NCI-H1694 (cell line): ENCODE results near the gene ZFAND6.
"Not testable (repeated sequence)": the region's sequence is repeated elsewhere in the genome, so short reads cannot be mapped to it uniquely, and the experiment has no call there.

Experiments
- DNase-seq: peaks from one replicate; lab custom pipeline; 2025; lab: John Stamatoyannopoulos, UW

The ZFAND6 gene

DNA sequence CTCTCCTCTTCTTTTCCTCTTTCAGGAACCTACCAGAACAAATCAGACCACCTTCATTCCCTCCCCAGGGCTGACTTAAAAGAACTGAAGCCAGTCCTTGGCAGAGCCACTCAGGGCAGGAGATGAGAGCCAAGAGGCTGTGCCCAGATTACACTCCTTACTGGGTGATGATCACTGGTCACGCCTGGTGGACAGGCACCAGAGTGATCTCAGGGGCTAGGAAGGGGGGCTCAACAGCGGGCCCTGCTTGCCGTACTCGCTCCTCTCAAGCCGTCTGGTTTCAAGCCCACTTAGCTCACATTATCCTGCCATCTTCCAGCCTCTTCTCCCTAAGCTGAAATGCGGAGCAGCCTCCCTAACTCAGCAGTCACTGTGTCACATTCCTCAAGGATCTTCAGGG is 91.7 kb downstream of the ZFAND6 start:
- DNase-seq, result no peak

DNA sequence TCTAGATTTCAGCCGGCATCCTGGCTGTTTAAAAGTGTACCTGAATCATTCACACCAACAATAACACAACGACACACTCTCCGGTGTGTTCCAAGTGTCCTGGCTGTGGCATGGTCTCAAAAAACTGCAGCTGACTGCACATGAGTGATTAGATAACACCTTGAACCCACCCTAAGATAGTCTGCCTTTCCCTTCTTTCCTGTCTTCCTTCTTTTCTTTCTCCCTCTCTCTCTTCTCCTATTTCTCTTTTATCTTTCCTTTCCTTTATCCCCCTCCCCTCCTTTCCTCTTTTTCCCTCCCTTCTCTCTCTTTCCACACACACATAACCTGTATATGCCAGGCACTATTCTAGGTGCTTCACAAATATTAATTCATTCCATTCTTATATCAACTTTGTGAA is 92.1 kb downstream of the ZFAND6 start:
- no peak for DNase-seq

DNA sequence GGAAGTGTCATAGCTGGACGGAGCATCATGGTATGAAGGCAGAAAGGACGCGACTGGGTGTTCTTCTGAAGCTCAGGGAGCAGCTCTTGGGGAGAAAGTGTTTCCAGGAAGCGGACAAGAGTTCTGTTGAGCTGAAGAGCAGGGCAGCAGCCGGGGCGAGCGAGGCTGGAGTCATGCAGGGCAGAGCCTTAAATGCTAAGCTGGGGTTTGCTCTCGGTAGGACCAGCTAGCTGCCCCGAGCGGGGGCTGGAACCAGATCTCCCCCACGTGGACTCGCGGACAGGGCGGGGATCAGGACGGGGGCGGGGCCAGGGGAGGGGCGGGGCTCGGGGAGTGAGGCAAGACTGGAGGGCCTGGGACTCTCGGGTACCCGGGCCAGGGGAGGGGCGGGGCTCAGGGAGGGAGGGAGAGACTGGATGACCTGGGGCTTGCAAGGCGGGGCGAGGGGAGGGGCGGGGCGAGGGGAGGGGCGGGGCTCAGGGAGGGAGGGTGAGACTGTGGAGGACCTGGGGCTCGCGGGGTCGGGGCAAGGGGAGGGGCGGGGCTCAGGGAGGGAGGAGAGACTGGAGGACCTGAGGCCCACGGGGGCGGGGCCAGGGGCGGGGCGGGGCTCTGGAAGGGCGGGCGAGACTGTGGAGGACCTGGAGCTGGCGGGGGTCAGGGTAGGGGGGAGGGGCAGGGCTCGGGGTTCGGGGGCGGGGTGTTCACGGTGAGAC is 92.9 kb downstream of the ZFAND6 start:
- DNase-seq, result peak; percentile 26

DNA sequence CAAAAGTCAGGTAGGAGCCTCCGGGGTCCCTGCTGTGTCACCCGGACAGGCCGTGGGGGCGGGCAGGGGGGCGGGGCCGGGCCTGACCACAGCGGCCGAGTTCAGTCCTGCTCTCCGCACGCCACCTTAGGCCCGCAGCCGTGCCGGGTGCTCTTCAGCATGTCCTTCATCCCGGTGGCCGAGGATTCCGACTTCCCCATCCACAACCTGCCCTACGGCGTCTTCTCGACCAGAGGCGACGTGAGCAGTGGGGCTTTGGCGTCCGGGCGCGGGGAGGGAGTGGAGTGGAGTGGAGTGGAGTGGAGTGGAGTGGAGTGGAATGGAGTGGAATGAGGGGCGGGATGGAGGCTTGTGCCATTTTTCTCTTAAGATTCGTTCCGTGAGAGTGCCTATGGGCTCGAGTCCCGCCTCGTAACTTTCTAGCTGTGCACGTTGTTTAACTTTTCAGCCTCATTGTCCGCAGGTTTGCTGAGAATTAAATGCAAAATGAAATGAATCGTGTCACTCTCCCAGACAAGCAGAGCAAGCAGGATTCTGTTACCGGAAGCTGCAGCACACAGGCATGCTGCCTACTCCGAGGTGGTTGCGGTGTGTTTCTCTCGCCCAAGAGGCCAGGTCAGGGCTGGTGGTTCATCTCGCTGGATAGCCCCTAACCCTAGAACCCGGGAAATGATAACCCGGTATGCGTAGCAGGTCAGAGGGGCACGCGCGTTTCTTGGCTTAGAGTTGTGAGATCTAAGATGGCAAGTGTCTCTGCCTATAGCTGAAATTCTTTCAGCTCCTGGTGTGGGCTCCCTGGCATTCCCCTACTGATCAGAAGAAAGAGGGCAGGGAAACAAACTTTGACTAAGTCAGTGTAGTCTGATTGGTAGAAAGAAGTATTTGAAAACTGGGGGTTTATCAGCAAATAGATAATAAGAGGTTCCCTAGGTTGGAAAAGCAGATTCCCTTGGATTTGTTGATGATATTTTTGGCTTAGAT is 93.7 kb downstream of the ZFAND6 start, which contains the start of gene FAH:
TSS of gene FAH (plus strand) at position 104 of the 981 bp plus-strand sequence. CDS start at position 160, 56 bp downstream.
- no peak for DNase-seq

DNA sequence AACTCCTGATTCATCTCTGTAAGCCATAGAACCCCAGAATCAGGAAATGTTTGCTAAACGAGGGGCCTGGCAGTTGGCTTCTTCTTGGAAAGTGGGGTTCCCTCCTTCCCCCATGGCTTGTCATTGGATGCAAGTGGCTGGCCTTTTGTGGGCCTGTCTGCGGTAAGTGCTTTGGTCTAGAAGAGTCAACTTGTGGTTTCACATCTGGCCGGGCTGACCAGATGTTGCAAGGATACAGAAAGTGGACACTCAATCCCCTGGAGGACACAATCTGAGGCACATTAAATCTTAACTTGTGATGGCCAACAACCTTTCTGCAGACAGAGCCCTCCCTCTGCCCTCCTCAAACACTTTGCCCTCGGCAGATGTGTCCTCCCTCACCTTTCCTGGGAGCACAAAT is 94.4 kb downstream of the ZFAND6 start:
- DNase-seq, result no peak

DNA sequence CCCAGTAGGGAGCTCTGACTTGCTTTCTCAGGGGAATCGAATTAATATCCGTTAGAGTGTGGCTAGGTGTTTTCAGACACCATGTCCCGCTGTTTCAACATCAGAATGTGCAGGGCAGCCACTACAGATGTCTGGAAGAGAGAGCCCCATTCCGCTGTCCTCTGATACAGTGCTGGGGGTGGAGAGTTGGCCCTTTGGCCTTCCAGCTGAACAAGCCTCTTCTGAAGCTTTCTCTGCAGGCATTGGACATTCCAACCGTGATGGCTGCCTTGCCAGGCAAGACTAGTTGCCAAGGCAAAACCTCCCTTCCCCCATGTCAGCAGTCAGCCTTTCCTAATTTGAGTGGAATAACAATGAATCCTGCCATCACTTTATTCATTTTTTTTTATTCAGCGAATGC is 94.9 kb downstream of the ZFAND6 start:
- DNase-seq, result no peak

DNA sequence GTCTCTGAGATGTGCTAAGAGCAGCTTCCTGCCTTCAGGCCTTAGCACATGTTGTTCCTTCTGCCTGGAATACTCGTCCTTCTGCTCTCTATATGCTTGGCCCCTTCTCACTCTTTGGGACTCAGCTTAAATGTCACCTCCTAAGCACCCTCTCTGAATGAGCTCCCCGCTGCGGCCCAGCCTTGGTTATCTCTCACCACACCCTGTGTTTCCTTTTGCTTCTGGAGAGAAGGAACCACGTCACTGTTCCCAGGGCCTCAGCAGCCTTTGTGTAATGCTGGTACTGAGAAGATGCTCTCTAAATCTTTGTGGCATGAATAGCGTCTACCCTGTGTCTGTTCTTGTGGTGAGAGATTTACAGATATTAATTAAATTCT is 95.5 kb downstream of the ZFAND6 start:
- DNase-seq, result no peak

DNA sequence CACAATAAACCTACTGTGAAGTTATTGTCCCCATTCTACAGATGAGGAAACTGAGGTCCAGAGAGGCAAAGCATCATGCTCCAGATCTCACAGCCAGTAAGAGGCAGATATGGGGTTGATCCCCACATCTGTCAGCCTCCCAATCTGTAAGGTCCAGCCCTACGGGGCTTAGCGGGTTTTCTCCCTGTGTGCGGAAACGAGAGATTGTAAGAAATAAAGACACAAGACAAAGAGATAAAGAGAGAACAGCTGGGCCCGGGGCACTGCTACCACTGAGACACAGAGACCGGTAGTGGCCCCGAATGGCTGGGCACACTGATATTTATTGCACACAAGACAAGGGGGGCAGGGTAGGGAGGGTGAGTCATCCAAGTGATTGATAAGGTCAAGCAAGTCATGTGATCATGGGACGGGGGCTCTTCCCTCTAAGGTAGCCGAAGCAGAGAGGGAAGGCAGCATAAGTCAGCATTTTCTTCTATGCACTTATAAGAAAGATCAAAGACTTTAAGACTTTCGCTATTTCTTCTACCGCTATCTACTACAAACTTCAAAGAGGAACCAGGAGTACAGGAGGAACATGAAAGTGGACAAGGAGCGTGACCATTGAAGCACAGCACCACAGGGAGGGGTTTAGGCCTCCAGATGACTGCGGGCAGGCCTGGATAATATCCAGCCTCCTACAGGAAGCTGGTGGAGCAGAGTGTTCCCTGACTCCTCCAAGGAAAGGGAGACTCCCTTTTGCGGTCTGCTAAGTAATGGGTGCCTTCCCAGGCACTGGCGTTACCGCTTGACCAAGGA is 96.1 kb downstream of the ZFAND6 start:
- DNase-seq, result not testable (repeated sequence)

DNA sequence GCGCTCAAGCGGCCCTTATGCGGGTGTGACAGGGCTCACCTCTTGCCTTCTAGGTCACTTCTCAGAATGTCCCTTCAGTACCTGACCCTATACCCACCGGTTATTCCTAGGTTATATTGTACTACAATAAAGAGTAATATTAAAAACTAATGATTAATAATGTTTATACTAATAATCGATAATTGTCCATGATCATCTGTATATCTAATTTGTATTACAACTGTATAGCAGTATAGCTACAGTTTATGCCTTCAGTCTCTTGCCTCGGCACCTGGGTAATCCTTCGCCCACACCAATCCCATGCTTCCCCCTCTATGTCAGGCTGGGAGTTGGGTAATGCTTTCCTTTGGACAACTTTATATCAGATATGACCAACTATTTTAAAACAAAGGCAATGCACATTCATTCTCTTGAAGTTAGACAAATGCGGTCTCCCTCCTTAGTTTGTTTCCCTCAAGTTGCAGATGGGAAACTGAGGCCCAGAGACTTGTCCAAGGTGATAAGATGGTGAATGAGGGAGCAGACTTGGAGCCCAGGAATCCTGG is 96.8 kb downstream of the ZFAND6 start:
- DNase-seq, result no peak

DNA sequence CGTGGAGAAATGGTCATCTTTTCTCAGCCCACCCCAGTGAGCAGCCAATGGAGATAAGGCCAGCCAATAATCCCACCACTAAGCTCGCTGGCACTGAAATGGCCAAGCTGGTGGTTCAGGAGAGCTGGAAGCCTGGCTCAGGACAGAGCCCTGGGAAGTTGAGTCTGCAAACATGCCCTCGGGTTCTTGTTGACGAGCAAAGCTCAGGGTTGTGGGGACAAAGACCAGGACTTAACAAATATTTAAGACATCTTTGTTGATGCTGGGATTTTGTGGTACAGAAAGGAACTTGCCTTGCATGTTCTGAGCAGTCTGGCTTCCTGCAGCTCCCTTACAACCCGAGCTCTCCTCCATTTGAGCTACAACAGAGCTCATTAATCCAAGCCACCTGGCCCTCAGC is 97.7 kb downstream of the ZFAND6 start:
- peak; percentile 17 for DNase-seq

DNA sequence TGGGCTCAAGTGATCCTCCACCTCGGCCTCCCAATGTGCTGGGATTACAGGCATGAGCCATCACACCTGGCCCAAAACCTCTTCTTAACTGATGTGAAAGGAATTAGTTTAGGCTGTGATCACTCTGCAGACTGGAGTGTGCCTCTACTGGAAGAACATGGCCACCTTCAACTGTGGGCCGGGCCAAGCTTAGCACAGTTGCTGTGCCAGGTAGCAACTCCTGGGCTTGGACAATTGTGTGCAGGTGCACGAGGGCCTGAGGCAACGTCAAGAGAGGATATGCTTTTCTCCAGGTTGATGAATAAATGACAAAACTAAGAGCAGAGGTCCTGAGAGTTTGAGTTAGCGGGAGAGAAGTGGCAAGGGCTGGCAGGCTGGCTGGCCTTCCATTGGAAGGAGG is 99.8 kb downstream of the ZFAND6 start:
- no peak for DNase-seq

DNA sequence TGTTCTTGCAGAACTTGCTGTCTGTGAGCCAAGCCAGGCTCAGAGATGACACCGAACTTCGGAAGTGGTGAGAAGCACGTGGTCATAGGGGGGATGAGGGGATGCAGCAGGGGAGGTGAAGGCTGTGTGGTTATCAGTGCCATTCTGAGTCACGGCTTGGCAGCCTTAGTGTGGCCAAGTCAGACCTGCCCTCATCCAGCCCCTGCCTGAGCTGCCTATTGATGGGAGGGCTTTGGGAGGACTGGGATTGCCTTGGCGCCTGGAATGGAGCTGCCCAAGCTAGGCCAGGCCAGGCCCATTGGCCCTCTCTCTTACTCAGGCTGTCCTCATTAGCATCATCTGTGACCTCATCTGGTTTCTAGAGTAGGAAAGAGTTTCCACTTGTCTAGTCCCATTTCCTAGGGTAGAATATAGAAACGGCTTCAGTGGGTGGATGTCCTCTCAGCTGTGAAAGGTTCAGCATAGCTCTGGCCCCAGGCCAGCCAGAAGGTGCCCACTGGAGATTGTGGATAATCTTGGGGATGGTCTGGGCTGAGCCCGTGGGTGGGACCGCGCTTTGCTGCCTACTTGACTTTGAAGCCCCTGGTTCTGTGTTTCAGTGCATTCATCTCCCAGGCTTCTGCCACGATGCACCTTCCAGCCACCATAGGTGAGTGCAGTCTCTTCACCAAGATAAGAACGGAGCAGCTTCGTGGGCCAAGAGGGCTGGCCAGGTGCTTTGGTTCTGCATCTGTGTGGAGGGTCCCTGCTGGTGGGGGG is 100.5 kb downstream of the ZFAND6 start:
- no peak for DNase-seq

DNA sequence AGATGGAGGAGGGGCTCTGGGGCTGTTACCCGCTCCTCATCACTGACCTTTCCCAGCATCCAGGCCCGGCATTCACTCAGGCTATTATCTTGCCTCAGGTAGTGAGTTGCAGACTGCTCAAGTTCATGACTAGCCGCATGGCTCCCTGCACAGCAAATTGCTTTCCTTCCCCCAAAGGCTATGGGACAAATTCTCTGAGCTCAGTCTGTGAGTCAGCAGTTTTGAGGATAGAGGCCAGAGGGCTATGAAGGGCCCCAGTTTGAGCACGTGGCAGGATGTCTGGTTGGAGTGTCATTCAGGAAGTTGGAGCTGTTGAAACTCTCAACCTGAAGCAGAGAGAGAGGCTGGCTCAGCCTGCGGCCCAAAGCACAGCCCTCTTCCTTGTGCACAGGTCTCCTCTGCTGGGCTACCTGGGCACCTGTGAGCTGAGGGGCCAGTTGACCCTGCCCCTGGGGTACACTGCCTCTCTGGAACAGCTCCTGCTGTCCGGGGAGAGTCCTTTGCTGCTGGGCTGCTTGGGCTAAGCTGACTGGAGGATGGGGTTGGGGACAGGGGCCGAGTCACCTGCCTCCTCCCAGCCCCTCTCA is 101.2 kb downstream of the ZFAND6 start:
- DNase-seq, result no peak

DNA sequence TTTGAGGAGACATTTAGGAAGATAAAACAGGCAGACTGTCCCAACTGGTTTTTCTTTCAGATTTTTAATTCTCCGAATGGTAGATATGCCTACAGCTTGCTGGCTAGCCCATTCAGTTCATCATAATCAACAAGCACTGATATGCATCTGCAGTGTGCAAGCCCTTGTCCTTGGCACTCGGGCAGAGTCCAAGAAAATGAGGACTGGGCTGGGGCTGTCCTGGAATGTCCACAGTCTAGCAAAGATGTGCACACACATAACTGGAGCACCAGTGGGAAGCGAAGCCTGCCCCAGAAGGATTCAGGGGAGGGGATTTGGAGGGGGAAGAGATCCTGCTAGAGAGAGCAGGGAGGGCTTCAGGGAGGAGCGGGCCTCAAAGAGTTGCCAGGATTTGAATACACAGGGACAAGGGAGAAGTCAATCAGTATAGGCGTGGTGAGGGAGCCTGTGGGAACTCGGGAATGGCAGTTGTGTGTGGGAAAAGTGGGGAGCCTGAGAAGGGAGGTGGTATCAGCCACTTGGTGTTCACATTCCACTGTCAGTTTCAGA is 102.1 kb downstream of the ZFAND6 start:
- DNase-seq, result no peak

DNA sequence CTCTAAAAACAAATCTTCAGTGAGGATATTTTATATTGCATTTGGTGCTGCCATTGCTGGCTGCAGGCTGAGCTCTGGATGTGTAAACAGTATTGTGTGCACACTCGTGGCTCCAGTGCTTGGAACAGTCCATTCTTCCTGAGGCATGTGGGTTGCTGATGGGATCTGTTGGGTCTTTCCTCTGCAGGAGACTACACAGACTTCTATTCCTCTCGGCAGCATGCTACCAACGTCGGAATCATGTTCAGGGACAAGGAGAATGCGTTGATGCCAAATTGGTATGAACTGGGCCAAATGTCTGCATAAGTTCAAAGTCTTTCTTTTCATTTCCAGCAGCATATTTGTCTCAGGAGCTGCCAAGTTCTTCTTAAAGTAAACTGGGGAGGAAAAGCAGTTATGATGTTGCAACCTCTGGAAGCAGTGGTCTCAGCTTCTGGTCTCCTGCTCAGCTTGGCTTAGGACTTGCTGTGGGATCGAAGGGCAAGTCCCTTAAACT is 102.6 kb downstream of the ZFAND6 start:
- no peak for DNase-seq

DNA sequence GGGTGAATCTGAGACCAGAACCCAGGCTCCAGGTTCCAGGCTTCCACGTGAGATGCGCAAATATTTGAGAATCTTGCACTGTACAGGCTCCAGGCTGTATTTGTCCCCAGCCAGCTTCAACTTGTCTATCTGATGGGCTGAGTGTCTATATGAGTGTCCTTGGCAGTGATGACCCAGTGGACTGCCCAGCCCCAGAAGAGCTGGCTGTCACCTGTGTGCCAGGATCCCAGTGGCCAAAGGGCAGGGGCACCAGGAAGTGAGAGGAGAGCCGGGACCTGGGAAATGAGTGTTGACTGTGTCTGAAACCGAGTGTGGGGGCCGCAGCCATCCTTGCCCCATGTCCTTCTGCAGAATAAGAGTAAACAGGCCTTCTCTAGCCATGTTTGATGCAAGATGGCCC is 103.7 kb downstream of the ZFAND6 start:
- no peak for DNase-seq

DNA sequence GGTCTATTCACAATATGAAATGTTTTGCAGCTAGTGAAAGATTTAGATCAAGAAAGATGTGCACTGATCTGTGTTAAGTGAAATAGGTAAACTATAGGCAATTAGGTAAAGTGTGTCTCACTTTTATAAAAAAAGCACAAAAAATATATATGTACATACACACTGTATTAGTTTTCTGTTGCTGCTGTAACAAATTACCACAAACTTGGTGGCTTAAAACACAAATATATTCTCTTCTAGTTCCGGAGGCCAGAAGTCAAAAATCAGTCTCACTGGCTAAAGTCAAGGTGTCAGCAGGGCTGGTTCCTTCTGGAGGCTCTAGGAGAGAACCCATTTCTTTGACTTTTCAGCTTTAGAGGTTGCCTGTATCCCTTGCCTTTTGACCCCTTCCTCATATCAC is 104.4 kb downstream of the ZFAND6 start:
- DNase-seq, result no peak

DNA sequence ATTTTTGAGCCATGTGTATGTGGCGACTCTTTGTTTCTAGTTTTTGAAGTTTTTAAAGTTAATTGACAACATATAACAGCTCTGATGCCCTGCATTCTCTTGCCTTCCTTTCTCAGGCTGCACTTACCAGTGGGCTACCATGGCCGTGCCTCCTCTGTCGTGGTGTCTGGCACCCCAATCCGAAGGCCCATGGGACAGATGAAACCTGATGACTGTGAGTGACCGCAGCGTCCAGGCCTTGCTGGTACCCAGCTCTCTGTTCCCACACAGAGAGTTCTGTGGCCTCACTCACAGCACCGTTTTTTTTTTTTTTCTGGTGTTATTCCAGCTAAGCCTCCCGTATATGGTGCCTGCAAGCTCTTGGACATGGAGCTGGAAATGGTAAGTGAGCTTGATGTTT is 108.5 kb downstream of the ZFAND6 start:
- no peak for DNase-seq

DNA sequence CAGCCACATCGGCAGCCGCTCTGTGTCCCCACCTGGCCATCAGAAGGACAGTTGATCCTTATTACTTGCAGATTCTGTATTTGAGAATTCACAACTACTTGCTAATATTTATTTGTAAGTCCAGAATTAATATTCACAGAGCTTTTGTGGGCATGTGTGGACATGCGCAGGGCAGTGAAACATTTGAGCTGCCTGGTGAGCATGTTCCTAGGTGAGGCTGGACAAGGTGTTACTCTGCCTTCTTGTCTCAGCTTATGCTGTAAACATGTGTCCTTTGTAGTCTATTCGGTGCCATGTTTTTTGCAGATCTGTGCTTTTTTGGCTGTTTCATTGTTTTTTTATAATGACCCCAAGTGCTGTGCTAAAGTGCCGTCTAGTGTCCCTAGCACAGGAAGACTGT is 108.9 kb downstream of the ZFAND6 start:
- no peak for DNase-seq

DNA sequence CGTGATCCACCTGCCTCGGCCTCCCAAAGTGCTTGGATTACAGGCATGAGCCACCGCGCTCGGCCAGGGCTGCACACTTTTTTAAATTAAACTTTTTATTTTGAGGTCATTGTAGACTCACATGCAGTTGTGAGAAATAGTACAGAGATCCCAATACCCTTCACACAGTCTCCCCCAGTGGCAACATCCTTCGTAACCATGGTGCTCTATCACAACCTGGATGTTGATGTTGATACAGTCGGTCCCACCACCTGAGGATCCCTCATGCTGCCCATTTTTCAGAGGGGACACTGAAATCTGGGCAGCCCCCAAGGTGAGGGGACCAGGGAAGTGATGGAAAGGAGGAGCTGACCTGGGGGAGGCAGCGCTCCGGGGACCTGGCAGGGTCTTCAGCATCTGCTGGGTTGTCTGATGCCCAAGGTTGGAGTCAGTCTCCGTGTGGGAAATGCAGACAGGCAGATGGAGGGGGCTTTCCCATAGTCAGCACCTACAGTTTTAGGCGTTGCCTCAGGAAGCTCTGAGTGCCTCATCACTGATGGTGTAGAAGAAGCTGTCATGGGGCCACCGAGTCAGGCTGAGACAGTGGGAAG is 110.4 kb downstream of the ZFAND6 start:
- no peak for DNase-seq
